Measurements from ENCODE around the gene CHD6. TPM values are rescaled to one million over a fixed set of nuclear protein-coding genes. Genes with fewer than 3 reads are reported as not detected.

Gene CHD6
- total and polyA plus RNA-seq, 2 of the 13 experiments (the other 11 are each of a cell fraction or from before 2014, with no cell fraction given): 14.4 to 52.0 TPM

GRCh38 chr20:41395667-41396664, 222.2 kb downstream of the CHD6 start (continued):
- no peak; the same call in 1 of the 2 replicates for TF ChIP-seq PATZ1 (CRISPR knock-in tag; IDR thresholded peaks at IDR 0.05)
- no peak for TF ChIP-seq RNF219 (CRISPR knock-in tag; IDR thresholded peaks at IDR 0.05)
- TF ChIP-seq MAFF (IDR thresholded peaks at IDR 0.05; ENCODE audit: low read depth, low read length): no peak
- TF ChIP-seq ONECUT2 (CRISPR knock-in tag; IDR thresholded peaks at IDR 0.05): no peak
- TF ChIP-seq MEIS1 (CRISPR knock-in tag; IDR thresholded peaks at IDR 0.05; ENCODE audit: borderline replicate concordance): no peak
- TF ChIP-seq KLF12 (CRISPR knock-in tag; IDR thresholded peaks at IDR 0.05; ENCODE audit: borderline replicate concordance): no peak
- TF ChIP-seq CBX5 (CRISPR knock-in tag; IDR thresholded peaks at IDR 0.05; ENCODE audit: borderline replicate concordance): 0 out of 2 replicates have a peak, but pooled peaks have one; percentile 33
- no peak for TF ChIP-seq ZNF674 (CRISPR knock-in tag; IDR thresholded peaks at IDR 0.05; ENCODE audit: low read depth)
- no peak for TF ChIP-seq ZNF816 (CRISPR knock-in tag; IDR thresholded peaks at IDR 0.05; ENCODE audit: borderline replicate concordance)
- TF ChIP-seq MIER3 (CRISPR knock-in tag; IDR thresholded peaks at IDR 0.05; ENCODE audit: borderline replicate concordance): no peak
- no peak for TF ChIP-seq ZNF777 (CRISPR knock-in tag; IDR thresholded peaks at IDR 0.05)
- no peak for TF ChIP-seq ZNF691 (CRISPR knock-in tag; IDR thresholded peaks at IDR 0.05; ENCODE audit: borderline replicate concordance, low read depth)
- TF ChIP-seq EHMT2 (IDR thresholded peaks at IDR 0.05; ENCODE audit: borderline replicate concordance, low read depth, low read length): no peak
- peak; percentile 74; the same call in 1 of the 2 replicates for TF ChIP-seq IRF2 (CRISPR knock-in tag; IDR thresholded peaks at IDR 0.05)
- TF ChIP-seq DRAP1 (CRISPR knock-in tag; IDR thresholded peaks at IDR 0.05): 0 out of 2 replicates have a peak, but pooled peaks have one; percentile 31
- no peak for TF ChIP-seq SETDB1 (CRISPR knock-in tag; IDR thresholded peaks at IDR 0.05; ENCODE audit: borderline replicate concordance)
- peak; percentile 56; the same call in 1 of the 2 replicates for TF ChIP-seq ATF2 (CRISPR knock-in tag; IDR thresholded peaks at IDR 0.05)
- TF ChIP-seq U2AF1 (optimal IDR thresholded peaks at IDR 0.05; ENCODE audit: low read depth, low read length): no peak
- no peak for TF ChIP-seq ZFYVE20 (CRISPR knock-in tag; IDR thresholded peaks at IDR 0.05; ENCODE audit: borderline replicate concordance, low read depth)
- TF ChIP-seq ETS1 (CRISPR knock-in tag; IDR thresholded peaks at IDR 0.05): no peak

Measured in HepG2 (cell line).